HCT116 (cell line): Measurements from ENCODE around the gene CCNL2. TPM values are rescaled to one million over a fixed set of nuclear protein-coding genes. Genes with fewer than 3 reads are reported as not detected.

Experiments
- ATAC-seq: fragments of 200-7000 bp; cut with Tn5 transposase; 2 replicates; pipeline ENCODE4 v1.9.1; 2020; ENCODE audit warnings: mild to moderate bottlenecking, moderate library complexity
- BruUV-seq: library from RNA; stranded (reverse); fragments of 400-500 nt; replicated peaks from 2 replicates; lab custom pipeline; 2021; lab: Mats Ljungman, UMichigan
- CTCF ChIA-PET: fragments of 300-600 bp; sonication (Branson Sonifier 250); formaldehyde crosslinking; loops from one replicate; lab custom pipeline; 2021; ENCODE audit warnings: antibody characterized with exemption; lab: Charles Lee
- POLR2A ChIA-PET: fragments of 300-600, 350-600 bp; sonication (Branson Sonifier 250); formaldehyde crosslinking; loops from one replicate; lab custom pipeline; 2021; ENCODE audit warnings: antibody characterized with exemption; lab: Charles Lee
- RAD21 ChIA-PET, 2 experiments: fragments of 300-600 bp; sonication (Branson Sonifier 250); formaldehyde crosslinking; loops; one replicate each; lab custom pipeline; 2023; ENCODE audit warnings: low total read pairs in 2 of 2; ENCODE audit not compliant: uncharacterized antibody in 2 of 2, unreplicated experiment in 2 of 2, low non-redundant PET in 1 of 2; lab: Charles Lee
- DNase-seq: peaks from one replicate; pipeline ENCODE4 v3.0.0-alpha.2; 2010; ENCODE audit warnings: low read depth, low spot score
- H2AFZ ChIP-seq: fragments of 200-600 bp; shearing (Covaris generic), sonication (generic); 2 replicates; pipeline ENCODE4 v1.6.1; 2017; ENCODE audit warnings: low read depth, mixed run types, mixed read lengths, antibody characterized with exemption, low read length; ENCODE audit not compliant: poor library complexity, severe bottlenecking
- H3K27ac ChIP-seq: 2 replicates; pipeline ENCODE4 v1.5.1; 2012; ENCODE audit warnings: low read depth, low read length
- H3K27me3 ChIP-seq: fragments of 200-600 bp; sonication (generic); 2 replicates; pipeline ENCODE4 v1.6.1; 2016; ENCODE audit warnings: mixed run types, low read length, mixed read lengths; ENCODE audit not compliant: insufficient read depth
- H3K36me3 ChIP-seq, 2 experiments: fragments of 200-500 bp in 1 of 2; fragments of 200-600 bp in 1 of 2; sonication (Bioruptor generic) in 1 of 2; sonication (generic) in 1 of 2; 2 replicates each; pipeline versions ENCODE4 v1.5.1 to v1.6.1; 2014 to 2016; ENCODE audit warnings: low read length in 2 of 2, inconsistent platforms in 1 of 2, mixed read lengths in 1 of 2, mixed run types in 1 of 2; ENCODE audit not compliant: insufficient read depth in 2 of 2, control insufficient read depth in 1 of 2
- H3K4me1 ChIP-seq, 2 experiments: fragments of 200-600 bp in 1 of 2; sonication (generic) in 1 of 2; 2 replicates each; pipeline versions ENCODE4 v1.5.1 to v1.6.1; 2012 to 2017; ENCODE audit warnings: low read length in 2 of 2, inconsistent platforms in 1 of 2, mild to moderate bottlenecking in 1 of 2, mixed read lengths in 1 of 2, mixed run types in 1 of 2, moderate library complexity in 1 of 2; ENCODE audit not compliant: insufficient read depth in 2 of 2, control insufficient read depth in 1 of 2
- H3K4me2 ChIP-seq: fragments of 200-600 bp; sonication (generic); 2 replicates; pipeline ENCODE4 v1.6.1; 2017; ENCODE audit warnings: mixed run types, low read length, mixed read lengths
- H3K4me3 ChIP-seq, 2 experiments: fragments of 200-600 bp in 1 of 2; sonication (generic) in 1 of 2; replicated peaks in 1 of 2; 2 replicates each; pipeline ENCODE4 v1.5.1; 2011 to 2016; ENCODE audit warnings: low read length in 2 of 2, control low read depth in 1 of 2, low read depth in 1 of 2, mild to moderate bottlenecking in 1 of 2, mixed read lengths in 1 of 2, mixed run types in 1 of 2
- H3K79me2 ChIP-seq: fragments of 200-600 bp; sonication (generic); 2 replicates; pipeline ENCODE4 v1.6.1; 2017; ENCODE audit warnings: mild to moderate bottlenecking, mixed run types, low read length, moderate library complexity, mixed read lengths; ENCODE audit not compliant: insufficient read depth
- H3K9ac ChIP-seq: fragments of 200-600 bp; sonication (generic); 2 replicates; pipeline ENCODE4 v1.6.1; 2016; ENCODE audit warnings: low read length, mixed read lengths
- H3K9me2 ChIP-seq: fragments of 200-600 bp; sonication (generic), shearing (Covaris generic); 2 replicates; pipeline ENCODE4 v1.6.1; 2017; ENCODE audit warnings: mixed run types, mild to moderate bottlenecking, moderate library complexity; ENCODE audit not compliant: insufficient read depth
- H3K9me3 ChIP-seq, 2 experiments: fragments of 200-500 bp in 1 of 2; fragments of 200-600 bp in 1 of 2; sonication (Bioruptor generic) in 1 of 2; sonication (generic) in 1 of 2; 2 replicates each; pipeline ENCODE4 v1.6.1; 2014 to 2017; ENCODE audit warnings: low read length in 2 of 2, mixed read lengths in 2 of 2, inconsistent platforms in 1 of 2, low read depth in 1 of 2, mild to moderate bottlenecking in 1 of 2, mixed run types in 1 of 2, moderate library complexity in 1 of 2; ENCODE audit not compliant: control insufficient read depth in 1 of 2, insufficient read depth in 1 of 2
- H4K20me1 ChIP-seq: fragments of 200-600 bp; sonication (generic), shearing (Covaris generic); 2 replicates; pipeline ENCODE4 v1.6.1; 2017; ENCODE audit warnings: mixed run types, mild to moderate bottlenecking, moderate library complexity; ENCODE audit not compliant: insufficient read depth
- CBX3 ChIP-seq: IDR thresholded peaks from 2 replicates; pipeline ENCODE4 v1.6.1; 2012; ENCODE audit warnings: low read depth
- CEBPB ChIP-seq: IDR thresholded peaks from 2 replicates; pipeline ENCODE4 v1.6.1; 2012; ENCODE audit warnings: low read depth
- JUND ChIP-seq: IDR thresholded peaks from 2 replicates; pipeline ENCODE4 v1.6.1; 2012
- RAD21 ChIP-seq: IDR thresholded peaks from 2 replicates; pipeline ENCODE4 v1.6.1; 2012; ENCODE audit warnings: low read depth, mild to moderate bottlenecking
- SIN3A ChIP-seq: IDR thresholded peaks from 2 replicates; pipeline ENCODE4 v1.6.1; 2012; ENCODE audit warnings: low read depth
- intact Hi-C: fragments of 100-400 bp; cut with micrococcal nuclease; formaldehyde crosslinking; loops from 2 replicates; pipeline ENCODE4 v1.10.0; 2022
- total RNA-seq: library from RNA; stranded (reverse); gene quantifications from one replicate; pipeline ENCODE4 v1.2.1, GENCODE V29; 2021; ENCODE audit not compliant: unreplicated experiment

Gene CCNL2
- total RNA-seq, 1 experiment from 2014 or later: 173 TPM

- Histone ChIP-seq H3K4me1 (peaks cover 36 to 66% of the 10 kb centered on the region in 2 experiments), H3K27ac (peak overlapping the region; percentile 100; the same call in 1 of the 2 replicates), H4K20me1 (peaks cover 4% of the 10 kb centered on the region; the same call in 1 of the 2 replicates), H3K4me3 (no peak overlapping the region), H3K9me3 (no peaks in the 10 kb centered on the region), H3K27me3 (no peaks in the 10 kb centered on the region), H3K36me3 (peaks cover 7 to 35% of the 10 kb centered on the region in 2 experiments; a peak in 3 of 4 replicates), H3K79me2 (peaks cover 70% of the 10 kb centered on the region), H2AFZ (no peak overlapping the region), H3K9ac (no peak overlapping the region), H3K4me2 (no peak overlapping the region), H3K9me2 (no peaks in the 10 kb centered on the region)
- CTCF ChIA-PET: no interaction called here
- ATAC-seq (no peak), DNase-seq (no peak)
- no peak for TF ChIP-seq SIN3A
- intact Hi-C loops: loop anchor here (10.0 kb wide), 1 partner anchor 273 kb away; the partner anchor contains the start of gene MIB2
- POLR2A ChIA-PET: no interaction called here
- RAD21 ChIA-PET: no interaction called here
- no TSS peak for BruUV-seq
These were observed 57.0 kb downstream of the CCNL2 start for GRCh38 chr1:1342061-1342562.

GRCh38 chr1:1341549-1342021, 57.5 kb downstream of the CCNL2 start:
- no peaks in the 10 kb centered on the region for H3K9me3 ChIP-seq
- ChIA-PET CTCF (no interaction called here), POLR2A (no interaction called here), RAD21 (no interaction called here)
- no peak overlapping the region for H3K4me2 ChIP-seq
- peaks cover 66% of the 10 kb centered on the region for H3K79me2 ChIP-seq
- intact Hi-C loops: loop anchor here (10.0 kb wide), 1 partner anchor 273 kb away; the partner anchor contains the start of gene MIB2
- peaks cover 4% of the 10 kb centered on the region; the same call in 1 of the 2 replicates for H4K20me1 ChIP-seq
- H3K9ac ChIP-seq: no peak overlapping the region
- no peak overlapping the region for H3K4me3 ChIP-seq
- ATAC-seq: no peak
- H3K9me2 ChIP-seq: no peaks in the 10 kb centered on the region
- H3K36me3 ChIP-seq: peaks cover 7 to 40% of the 10 kb centered on the region in 2 experiments; a peak in 3 of 4 replicates
- TF ChIP-seq JUND (no peak), RAD21 (no peak), CEBPB (no peak), CBX3 (no peak)
- TF ChIP-seq, all 23 proteins: peak for 0
- H3K27me3 ChIP-seq: no peaks in the 10 kb centered on the region
- no peak for DNase-seq
- no peak overlapping the region; the same call in 1 of the 2 replicates for H3K27ac ChIP-seq
- BruUV-seq: no TSS peak
- no peak overlapping the region for H2AFZ ChIP-seq
- peaks cover 31 to 60% of the 10 kb centered on the region in 2 experiments for H3K4me1 ChIP-seq
